ENCODE results near the gene ITGB6. TPM values are rescaled to one million over a fixed set of nuclear protein-coding genes. Genes with fewer than 3 reads are reported as not detected.

Gene ITGB6
- total RNA-seq, 1 experiment from 2014 or later = 6.9 TPM

DNA sequence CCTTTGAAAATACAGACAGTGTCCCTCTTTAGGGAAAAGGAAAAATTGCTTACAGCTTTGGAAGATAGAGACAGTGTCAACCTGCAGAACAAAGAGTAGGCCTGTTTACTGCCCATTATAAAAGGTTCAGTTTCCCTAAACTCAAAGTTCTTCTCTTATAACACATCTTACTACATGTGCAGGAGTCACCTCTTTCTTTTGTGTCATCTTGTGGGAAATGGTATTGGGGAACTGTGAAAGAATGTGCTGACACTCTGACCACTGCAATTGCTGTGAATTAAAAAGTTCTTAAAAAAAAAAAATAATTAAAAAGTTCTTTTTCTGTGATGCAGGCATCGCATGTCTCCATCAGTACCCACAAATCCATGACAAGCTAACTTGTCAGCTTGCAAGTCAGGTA lies 2.9 kb upstream of the ITGB6 start:
- Mint-ChIP-seq H3K4me1 (ENCODE audit: insufficient read depth, unreplicated experiment) (peaks cover 51% of the 10 kb centered on the region), H3K27me3 (ENCODE audit: insufficient read depth, unreplicated experiment) (no peaks in the 10 kb centered on the region), H3K4me3 (ENCODE audit: unreplicated experiment) (no peak overlapping the region), H3K27ac (ENCODE audit: low read depth, unreplicated experiment) (peak overlapping the region; percentile 81), H3K36me3 (ENCODE audit: insufficient read depth, unreplicated experiment) (peaks cover 7% of the 10 kb centered on the region), H3K9me3 (ENCODE audit: unreplicated experiment) (peaks cover 10% of the 10 kb centered on the region)
- no peak for DNase-seq (ENCODE audit: unreplicated experiment)
- intact Hi-C loops (cut with micrococcal nuclease) = no loop called here
- CTCF ChIA-PET = interaction anchor here (0.6 to 0.7 kb wide), 3 partner anchors 22 to 217 kb away, joined by 3 read pairs; no protein-coding TSS in a partner anchor
- POLR2A ChIA-PET = interaction anchor here (13.5 kb wide), 1 partner anchor 24 kb away, joined by 212 read pairs; no protein-coding TSS in a partner anchor
- TF ChIP-seq, protein P1, sequence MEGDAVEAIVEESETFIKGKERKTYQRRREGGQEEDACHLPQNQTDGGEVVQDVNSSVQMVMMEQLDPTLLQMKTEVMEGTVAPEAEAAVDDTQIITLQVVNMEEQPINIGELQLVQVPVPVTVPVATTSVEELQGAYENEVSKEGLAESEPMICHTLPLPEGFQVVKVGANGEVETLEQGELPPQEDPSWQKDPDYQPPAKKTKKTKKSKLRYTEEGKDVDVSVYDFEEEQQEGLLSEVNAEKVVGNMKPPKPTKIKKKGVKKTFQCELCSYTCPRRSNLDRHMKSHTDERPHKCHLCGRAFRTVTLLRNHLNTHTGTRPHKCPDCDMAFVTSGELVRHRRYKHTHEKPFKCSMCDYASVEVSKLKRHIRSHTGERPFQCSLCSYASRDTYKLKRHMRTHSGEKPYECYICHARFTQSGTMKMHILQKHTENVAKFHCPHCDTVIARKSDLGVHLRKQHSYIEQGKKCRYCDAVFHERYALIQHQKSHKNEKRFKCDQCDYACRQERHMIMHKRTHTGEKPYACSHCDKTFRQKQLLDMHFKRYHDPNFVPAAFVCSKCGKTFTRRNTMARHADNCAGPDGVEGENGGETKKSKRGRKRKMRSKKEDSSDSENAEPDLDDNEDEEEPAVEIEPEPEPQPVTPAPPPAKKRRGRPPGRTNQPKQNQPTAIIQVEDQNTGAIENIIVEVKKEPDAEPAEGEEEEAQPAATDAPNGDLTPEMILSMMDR (IDR thresholded peaks at IDR 0.05; ENCODE audit: unreplicated experiment) = no peak
- BruUV-seq (replicated peaks) = no TSS peak

DNA sequence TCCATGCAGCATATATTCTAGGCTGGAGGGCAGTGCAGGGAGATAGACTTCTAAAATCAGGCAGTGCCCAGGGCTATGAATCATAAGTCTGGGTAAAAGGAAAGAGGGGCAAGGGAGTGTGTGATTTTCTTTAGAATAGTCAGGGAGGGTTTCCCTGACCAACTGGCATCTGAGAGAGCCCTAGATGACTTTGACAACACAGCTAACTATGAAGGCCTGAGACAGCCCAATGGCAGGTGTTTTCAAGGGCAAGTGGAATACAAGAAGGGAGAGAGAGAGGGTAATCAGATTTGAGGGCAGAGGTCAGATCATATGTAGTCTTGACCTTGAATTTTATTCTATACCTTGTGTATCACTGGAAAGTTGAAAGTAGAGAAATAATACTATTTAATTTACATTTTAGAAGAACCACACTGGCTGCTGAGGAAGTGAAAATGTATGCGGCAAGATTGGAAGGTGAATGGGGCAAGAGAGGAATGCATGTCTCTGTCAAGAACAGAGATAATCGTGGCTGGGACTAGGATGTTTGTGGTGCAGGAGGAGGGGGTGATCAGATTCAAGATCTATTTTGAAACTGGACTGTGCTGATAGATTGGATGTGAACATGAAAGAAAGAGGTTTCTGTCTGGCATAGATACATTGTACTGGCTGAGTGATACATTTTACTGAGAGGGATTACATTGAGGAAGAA lies 1.9 kb upstream of the ITGB6 start:
- TF ChIP-seq, protein P1 (IDR thresholded peaks at IDR 0.05; ENCODE audit: unreplicated experiment) = no peak
- intact Hi-C loops (cut with micrococcal nuclease) = no loop called here
- Mint-ChIP-seq H3K27ac (ENCODE audit: low read depth, unreplicated experiment) (no peak overlapping the region), H3K27me3 (ENCODE audit: insufficient read depth, unreplicated experiment) (no peaks in the 10 kb centered on the region), H3K4me3 (ENCODE audit: unreplicated experiment) (no peak overlapping the region), H3K9me3 (ENCODE audit: unreplicated experiment) (peaks cover 10% of the 10 kb centered on the region), H3K4me1 (ENCODE audit: insufficient read depth, unreplicated experiment) (peaks cover 52% of the 10 kb centered on the region), H3K36me3 (ENCODE audit: insufficient read depth, unreplicated experiment) (peaks cover 7% of the 10 kb centered on the region)
- POLR2A ChIA-PET = interaction anchor here (1.2 to 13.5 kb wide), 3 partner anchors 8 to 25 kb away, joined by 3 to 212 read pairs (median 11); no protein-coding TSS in a partner anchor
- no TSS peak for BruUV-seq (replicated peaks)
- DNase-seq (ENCODE audit: unreplicated experiment) = no peak
- CTCF ChIA-PET = no interaction called here

DNA sequence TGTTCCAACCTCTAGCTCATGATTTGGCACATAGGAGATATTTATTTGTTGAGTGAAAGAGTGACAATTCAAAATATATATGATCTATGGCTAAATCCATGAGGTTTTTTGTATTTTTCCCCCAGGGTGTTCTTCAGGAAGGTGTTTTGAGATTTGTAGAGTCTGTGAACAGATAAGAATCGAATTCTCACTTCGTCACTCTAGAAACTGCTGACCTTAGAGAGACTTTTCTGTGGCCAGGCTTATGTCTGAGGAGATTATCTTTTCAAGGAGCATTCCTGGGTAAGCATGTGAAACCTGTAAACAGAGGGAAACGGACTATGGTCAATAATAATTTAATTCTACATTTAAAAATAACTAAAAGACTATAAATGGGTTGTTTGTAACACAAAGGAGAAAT lies 849 bp upstream of the ITGB6 start:
- ChIA-PET POLR2A (interaction anchor here (0.6 to 2.3 kb wide), 4 partner anchors 20 to 91 kb away, joined by 3 to 15 read pairs (median 8); no protein-coding TSS in a partner anchor), CTCF (interaction anchor here (0.9 to 1.2 kb wide), 2 partner anchors 9 to 91 kb away, joined by 4 read pairs; no protein-coding TSS in a partner anchor)
- BruUV-seq (replicated peaks) = no TSS peak
- no peak overlapping the region for H3K4me3 Mint-ChIP-seq (ENCODE audit: unreplicated experiment)
- H3K9me3 Mint-ChIP-seq (ENCODE audit: unreplicated experiment) = peaks cover 10% of the 10 kb centered on the region
- no peak for DNase-seq (ENCODE audit: unreplicated experiment)
- TF ChIP-seq, protein P1 (IDR thresholded peaks at IDR 0.05; ENCODE audit: unreplicated experiment) = no peak
- peak overlapping the region; percentile 94 for H3K27ac Mint-ChIP-seq (ENCODE audit: low read depth, unreplicated experiment)
- intact Hi-C loops (cut with micrococcal nuclease) = no loop called here
- no peaks in the 10 kb centered on the region for H3K27me3 Mint-ChIP-seq (ENCODE audit: insufficient read depth, unreplicated experiment)
- peaks cover 48% of the 10 kb centered on the region for H3K4me1 Mint-ChIP-seq (ENCODE audit: insufficient read depth, unreplicated experiment)
- H3K36me3 Mint-ChIP-seq (ENCODE audit: insufficient read depth, unreplicated experiment) = peaks cover 7% of the 10 kb centered on the region

DNA sequence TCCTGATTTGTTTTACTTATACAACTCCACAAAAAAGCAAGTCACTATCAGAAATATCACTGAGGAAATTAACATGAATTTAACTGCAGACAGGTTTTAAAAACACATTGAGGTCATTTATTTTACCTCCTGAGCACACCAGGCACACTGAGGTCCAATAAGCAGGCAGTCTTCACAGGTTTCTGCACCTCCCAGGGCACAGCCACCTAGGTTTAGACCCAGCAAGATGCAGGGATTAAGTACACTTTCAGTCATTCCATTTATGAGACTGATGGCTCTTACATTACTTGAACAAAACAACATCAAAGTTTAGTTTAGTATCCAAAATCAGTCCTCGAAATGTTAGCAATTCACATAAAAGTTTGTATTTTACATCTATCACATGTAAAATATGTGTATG lies 1.0 kb downstream of the ITGB6 start:
- Mint-ChIP-seq H3K9me3 (ENCODE audit: unreplicated experiment) (peaks cover 10% of the 10 kb centered on the region), H3K27me3 (ENCODE audit: insufficient read depth, unreplicated experiment) (no peaks in the 10 kb centered on the region), H3K36me3 (ENCODE audit: insufficient read depth, unreplicated experiment) (peaks cover 11% of the 10 kb centered on the region), H3K4me3 (ENCODE audit: unreplicated experiment) (peak overlapping the region; percentile 76), H3K27ac (ENCODE audit: low read depth, unreplicated experiment) (peak overlapping the region; percentile 94), H3K4me1 (ENCODE audit: insufficient read depth, unreplicated experiment) (peaks cover 35% of the 10 kb centered on the region)
- ChIA-PET POLR2A (no interaction called here), CTCF (no interaction called here)
- no peak for DNase-seq (ENCODE audit: unreplicated experiment)
- intact Hi-C loops (cut with micrococcal nuclease) = no loop called here
- BruUV-seq (replicated peaks) = no TSS peak
- TF ChIP-seq, protein P1 (IDR thresholded peaks at IDR 0.05; ENCODE audit: unreplicated experiment) = no peak

All from MCF 10A (cell line).